ENCODE results near the gene ACOT9.
"Not testable (repeated sequence)": the region's sequence is repeated elsewhere in the genome, so short reads cannot be mapped to it uniquely, and the experiment has no call there.

The ACOT9 gene

DNA sequence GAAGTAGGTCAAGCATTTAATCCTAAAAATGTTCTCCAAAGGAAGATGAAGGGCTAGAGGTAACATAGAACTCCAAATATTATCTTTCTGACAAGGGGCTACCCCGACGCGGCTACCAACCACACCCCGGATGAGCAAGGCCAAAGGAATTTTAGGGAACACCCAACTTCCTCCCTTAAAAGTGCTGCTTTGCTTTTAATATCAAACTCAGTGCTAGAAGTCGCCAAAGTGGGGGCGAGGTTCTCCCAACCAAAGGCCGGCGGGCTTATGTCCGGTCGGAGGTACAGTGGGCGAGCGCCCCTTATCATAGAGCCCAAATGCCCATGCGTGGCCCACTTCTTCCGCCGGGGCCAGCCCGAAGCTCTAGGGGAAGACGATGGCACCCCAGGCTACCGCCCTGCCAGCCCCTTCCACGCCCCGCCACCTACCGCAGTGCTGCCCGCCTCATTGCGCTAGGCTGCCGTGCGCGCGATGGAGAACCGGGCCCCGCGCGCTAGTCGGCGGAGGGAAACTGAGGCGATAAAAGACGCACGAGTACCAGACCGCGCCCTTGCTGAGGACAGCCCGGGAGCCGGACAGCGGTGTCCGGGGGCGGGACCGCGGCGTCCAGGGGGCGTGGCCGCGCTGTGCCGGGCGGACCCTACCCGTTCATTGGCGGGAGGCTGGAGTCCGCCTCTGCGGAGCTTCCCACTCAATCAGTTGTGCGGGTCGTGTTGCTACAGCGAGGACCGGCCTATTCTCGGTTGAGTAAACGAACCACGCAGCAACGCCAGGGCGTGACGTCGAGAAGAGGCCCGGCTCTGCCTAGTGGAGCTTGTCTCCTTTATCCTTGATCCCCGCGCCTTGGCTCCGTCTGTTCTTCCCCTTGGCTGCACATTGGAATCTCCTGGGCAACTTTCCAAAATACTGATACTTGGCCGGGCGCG lies at the start of gene ACOT9:
TSS of gene ACOT9 (minus strand) at position 580 of the 926 bp plus-strand sequence. CDS start at position 448, 132 bp downstream.
- peak; percentile 82 for DNase-seq

DNA sequence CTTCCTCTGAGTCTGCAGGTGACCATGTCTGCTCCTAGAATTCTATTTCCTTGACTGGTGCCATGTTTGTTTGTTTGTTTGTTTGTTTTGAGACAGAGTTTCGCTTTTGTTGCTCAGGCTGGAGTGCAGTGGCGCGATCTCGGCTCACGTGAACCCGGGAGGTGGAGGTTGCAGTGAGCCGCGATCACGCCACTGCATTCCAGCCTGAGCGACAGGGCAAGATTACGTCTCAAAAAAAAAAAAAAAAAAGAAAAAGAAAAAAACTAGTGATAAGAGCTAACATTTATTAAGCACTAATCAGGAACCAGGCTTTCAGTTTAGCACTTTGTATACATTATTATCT lies 47.0 kb upstream of the ACOT9 start:
- no peak for DNase-seq

DNA sequence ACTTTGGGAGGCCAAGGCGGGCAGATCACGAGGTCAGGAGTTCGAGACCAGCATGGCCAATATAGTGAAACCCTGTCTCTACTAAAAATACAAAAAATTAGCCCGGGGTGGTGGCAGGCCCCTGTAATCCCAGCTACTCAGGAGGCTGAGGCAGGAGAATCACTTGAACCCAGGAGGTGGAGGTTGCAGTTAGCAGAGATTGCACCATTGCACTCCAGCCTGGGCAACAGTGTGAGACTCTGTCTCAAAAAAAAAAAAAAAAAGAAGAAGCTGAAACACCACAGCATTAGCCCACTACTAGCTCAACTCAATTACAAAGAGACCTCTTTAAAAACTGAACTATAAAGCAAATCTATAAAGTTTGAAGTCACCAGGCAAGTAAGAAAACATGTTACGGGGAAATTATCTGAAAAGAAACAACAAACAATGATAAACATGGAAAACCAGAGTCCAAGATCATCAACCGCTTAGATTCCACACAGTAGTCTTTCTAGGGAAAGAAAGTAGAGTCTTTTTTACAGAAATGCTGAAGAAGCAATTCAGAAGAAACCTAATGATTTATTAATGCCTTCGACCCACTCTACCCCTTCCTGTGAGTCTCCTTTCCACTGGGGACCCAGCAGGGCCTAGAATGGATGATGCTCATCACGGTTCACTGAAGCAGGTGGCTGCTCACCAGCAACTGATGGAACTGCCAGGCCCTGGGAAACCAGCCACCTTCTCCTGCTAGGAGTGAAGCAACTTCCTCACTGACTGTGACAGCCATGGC lies 46.5 kb upstream of the ACOT9 start:
- no peak for DNase-seq

DNA sequence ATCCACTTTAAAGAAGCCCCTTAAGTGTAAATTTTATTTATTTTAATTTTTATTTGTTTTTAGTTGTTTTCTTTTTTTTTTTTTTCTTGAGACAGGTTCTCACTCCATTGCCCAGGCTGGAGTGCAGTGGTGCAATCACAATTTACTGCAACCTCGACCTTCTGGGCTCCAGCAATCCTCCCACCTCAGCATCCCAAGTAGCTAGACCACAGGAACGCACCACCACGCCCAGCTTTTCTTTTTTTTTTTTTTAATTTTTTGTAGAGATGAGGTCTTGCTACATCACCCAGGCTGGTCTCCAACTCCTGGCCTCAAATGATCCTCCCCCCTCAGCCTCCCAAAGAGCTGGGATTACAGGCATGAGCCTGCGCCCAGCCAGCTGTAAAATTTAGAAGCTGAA lies 45.9 kb upstream of the ACOT9 start:
- no peak for DNase-seq

DNA sequence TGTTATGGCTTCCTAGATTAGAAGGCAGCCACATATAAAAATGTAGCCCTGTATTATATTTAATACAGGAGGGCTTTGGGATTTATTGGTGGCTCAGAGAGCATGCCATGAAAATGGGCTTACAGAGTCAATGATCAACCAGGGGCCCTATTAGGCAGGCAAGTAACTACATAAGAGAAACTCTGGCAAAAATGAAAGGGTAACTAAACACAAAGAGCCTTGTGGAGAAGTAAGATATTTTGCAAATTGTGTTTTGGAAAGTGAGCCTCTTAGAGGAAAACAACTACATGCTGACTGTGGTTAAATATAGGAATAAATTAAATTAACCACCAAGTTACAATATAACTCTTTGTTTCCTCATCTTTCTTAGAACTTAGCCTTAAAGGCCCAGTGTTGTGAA lies 45.4 kb upstream of the ACOT9 start:
- DNase-seq, result no peak

- no peak for DNase-seq
Measured at GRCh38 chrX:23787745-23788118, 44.7 kb upstream of the ACOT9 start.

- no peak for DNase-seq
Measured at GRCh38 chrX:23786268-23786815, 43.3 kb upstream of the ACOT9 start.

- DNase-seq, result no peak
Measured at GRCh38 chrX:23785580-23785979, 42.5 kb upstream of the ACOT9 start.

GRCh38 chrX:23784470-23785331 lies 41.6 kb upstream of the ACOT9 start:
- no peak for DNase-seq

- DNase-seq, result no peak
Measured at GRCh38 chrX:23783589-23784469, 40.8 kb upstream of the ACOT9 start.

- peak; percentile 81 to 86 for DNase-seq
Measured at GRCh38 chrX:23782863-23783588, 40.0 kb upstream of the ACOT9 start, which contains the start of gene SAT1. TSS of gene SAT1 (plus strand) at chrX:23783173. CDS start at chrX:23783352, 179 bp downstream.

GRCh38 chrX:23782455-23782854 lies 39.4 kb upstream of the ACOT9 start:
- no peak for DNase-seq

DNA sequence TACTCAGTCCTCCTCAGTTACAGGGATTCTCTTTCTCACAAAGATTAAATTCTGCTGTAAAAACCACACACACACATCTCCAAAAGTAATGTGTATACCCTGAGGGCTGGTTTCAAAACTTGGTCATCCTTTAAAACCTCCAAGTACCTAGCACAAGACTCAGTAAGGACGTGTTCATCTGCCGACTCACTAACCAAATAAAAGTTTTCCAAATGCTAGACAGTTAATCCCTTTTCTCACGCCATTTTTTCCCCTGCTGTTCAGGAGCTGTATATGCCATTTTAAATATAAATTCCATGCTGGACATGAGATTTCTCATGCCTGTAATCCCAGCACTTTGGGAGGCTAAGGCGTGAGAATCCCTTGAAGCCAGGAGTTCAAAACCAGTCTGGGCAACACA lies 35.9 kb upstream of the ACOT9 start:
- no peak for DNase-seq

- DNase-seq, result no peak
Measured at GRCh38 chrX:23776363-23776762, 33.3 kb upstream of the ACOT9 start.

DNA sequence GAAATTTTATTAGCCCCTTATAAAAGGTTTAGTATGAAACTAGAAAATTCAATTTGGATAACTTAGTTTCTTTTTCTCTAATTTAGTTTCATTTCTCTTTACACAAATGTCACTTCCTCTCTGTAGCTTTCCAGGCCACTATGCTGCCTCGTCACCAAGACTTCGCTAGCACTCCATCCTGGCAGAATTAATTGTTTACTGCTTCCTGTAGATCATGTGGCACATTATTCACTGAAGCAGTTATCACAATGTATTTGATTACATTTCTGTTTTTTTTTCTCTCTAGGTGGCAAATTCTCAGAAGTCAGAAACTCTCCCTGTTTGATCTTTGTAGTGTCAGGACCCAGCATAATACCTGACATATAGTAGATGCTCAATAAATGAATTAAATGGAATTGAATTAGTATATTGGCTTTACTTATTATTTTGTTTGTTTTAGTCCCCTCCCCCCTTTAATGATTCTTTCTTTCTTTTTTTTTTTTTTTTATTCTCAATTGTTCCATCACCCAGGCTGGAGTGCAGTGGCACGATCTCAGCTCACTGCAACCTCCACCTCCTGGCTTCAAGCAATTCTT lies 30.6 kb upstream of the ACOT9 start:
- no peak for DNase-seq

DNA sequence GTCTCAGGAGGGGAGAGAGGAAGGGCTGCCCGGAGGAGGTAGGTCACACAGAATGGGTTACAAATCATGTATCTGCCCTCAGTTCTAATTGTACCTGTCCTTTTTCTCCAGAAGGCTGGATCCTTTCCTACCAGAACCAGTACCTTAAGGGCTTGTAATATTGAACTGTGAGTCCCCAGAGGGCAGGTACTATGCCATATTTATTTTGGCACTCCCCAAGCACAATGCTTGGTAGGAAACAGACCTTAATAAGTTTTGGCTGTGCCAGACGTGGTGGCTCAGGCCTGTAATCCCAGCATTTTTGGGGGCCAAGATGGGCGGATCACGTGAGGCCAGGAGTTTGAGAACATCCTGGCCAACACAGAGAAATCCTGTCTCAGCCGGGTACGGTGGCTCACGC lies 28.0 kb upstream of the ACOT9 start:
- DNase-seq, result not testable (repeated sequence)

- DNase-seq, result no peak
Measured at GRCh38 chrX:23770142-23770541, 27.1 kb upstream of the ACOT9 start.

DNA sequence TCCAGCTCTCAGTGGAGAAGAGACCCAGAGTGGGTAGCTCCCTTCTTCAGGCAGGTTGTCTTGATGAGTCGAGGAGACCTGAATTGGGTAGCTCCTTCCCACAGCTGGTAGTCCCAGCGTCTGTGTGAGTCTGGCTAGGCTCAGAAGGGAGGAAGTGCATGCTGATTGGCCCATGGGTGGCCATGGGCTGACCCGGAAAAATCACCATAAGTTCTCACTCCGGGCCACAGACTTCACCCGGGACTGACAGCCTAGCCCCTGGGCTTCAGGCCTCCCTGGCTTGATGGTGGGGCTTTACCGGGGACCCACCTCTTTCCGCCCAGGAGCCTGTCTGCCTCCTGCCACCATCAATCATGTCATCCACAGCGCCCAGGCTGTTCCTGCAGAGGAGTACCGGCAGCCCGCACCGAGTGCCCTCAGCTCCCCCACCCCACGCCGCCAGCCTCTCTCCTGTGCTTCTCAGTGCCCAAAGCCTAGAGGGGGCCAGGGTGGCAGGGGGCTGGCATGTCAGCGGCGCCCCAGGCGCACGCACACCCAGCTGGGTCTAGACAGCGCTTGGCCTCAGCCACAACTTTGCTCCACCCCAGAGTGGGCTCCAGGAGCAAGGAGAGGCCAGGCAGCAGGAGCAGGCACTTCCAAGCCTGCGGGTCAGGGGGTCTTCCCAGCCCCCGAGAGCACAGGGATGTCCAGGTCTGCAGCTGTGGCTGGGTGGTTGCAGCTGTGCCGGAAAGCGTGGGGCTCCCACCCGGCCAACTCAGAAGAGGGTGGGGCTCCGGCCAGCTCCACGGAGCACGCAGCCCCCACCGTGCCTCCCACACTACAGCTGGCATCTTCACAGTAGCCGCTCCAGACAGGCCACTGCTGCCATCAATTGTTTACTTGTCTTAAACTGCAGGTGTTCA lies 23.8 kb upstream of the ACOT9 start:
- peak in 1 of 2 experiments; percentile 6 for DNase-seq

DNA sequence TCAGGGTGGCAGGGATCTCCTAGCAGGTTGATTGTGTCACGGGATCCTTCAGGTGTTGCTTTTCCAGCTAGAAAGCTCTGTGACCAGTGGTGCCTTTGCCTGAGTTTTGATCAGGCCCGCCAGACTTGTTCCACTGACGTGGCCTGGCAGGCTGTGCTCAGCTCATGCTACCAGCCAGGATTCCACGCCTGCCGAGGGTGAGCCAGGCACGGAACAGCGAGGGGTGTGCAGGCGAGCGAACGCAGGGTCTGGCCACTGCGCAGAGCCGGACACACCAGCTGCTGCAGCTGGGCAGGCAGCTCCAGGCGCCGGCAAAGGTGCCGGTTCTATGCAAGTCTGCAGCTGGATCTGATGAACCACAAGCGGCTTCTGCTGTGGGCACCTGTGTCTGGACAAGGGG lies 22.8 kb upstream of the ACOT9 start:
- no peak for DNase-seq
